SK-N-SH (cell line): ENCODE data around the gene SFXN1.

ENCODE experiments used
- CHD2 ChIP-seq: fragments of 150-350 bp; IDR thresholded peaks from 2 replicates; pipeline ENCODE4 v1.6.1; 2018; ENCODE audit warnings: low read length; ENCODE audit not compliant: partially characterized antibody
- CTCF ChIP-seq: fragments of 200-600 bp; sonication (generic); IDR thresholded peaks from 2 replicates; pipeline ENCODE4 v1.6.1; 2017; ENCODE audit warnings: antibody characterized with exemption, mild to moderate bottlenecking, moderate library complexity
- EZH2phosphoT487 ChIP-seq: fragments of 200-600 bp; sonication (generic); IDR thresholded peaks from 2 replicates; pipeline ENCODE4 v1.6.1; 2017; ENCODE audit warnings: low read depth, mixed run types, mild to moderate bottlenecking, antibody characterized with exemption, moderate library complexity, borderline replicate concordance
- FOSL2 ChIP-seq: IDR thresholded peaks from 2 replicates; pipeline ENCODE4 v1.4.0; 2012; ENCODE audit warnings: low read depth, mild to moderate bottlenecking, moderate library complexity, borderline replicate concordance
- MAX ChIP-seq: IDR thresholded peaks from 2 replicates; pipeline ENCODE4 v1.4.0; 2012; ENCODE audit warnings: low read depth
- PBX3 ChIP-seq: IDR thresholded peaks from 2 replicates; pipeline ENCODE4; 2012
- RAD21 ChIP-seq: IDR thresholded peaks from 2 replicates; pipeline ENCODE4 v1.6.1; 2012; ENCODE audit warnings: mild to moderate bottlenecking, low read length
- SIN3A ChIP-seq: IDR thresholded peaks from 2 replicates; pipeline ENCODE4 v1.6.1; 2012; ENCODE audit warnings: low read depth, mild to moderate bottlenecking, low read length, moderate library complexity, borderline replicate concordance
- USF2 ChIP-seq: fragments of 150-350 bp; IDR thresholded peaks from 2 replicates; pipeline ENCODE4 v1.6.1; 2017; ENCODE audit warnings: antibody characterized with exemption, low read length, low read depth, borderline replicate concordance

- no peak for TF ChIP-seq CTCF
- no peak for TF ChIP-seq EZH2phosphoT487
- TF ChIP-seq FOSL2 = no peak
- no peak for TF ChIP-seq SIN3A
- no peak for TF ChIP-seq MAX
- TF ChIP-seq RAD21 = no peak
- TF ChIP-seq CHD2 = no peak
- no peak for TF ChIP-seq PBX3
- no peak for TF ChIP-seq USF2
These were observed 48.3 kb downstream of the SFXN1 start for GRCh38 chr5:175526691-175527090.
